Right atrium auricular region (tissue), 2 donors: ENCODE data around the gene FAM83D. TPM values are rescaled to one million over a fixed set of nuclear protein-coding genes. Genes with fewer than 3 reads are reported as not detected.

Experiments used
- DNase-seq: peaks from one replicate; pipeline ENCODE4 v3.0.0-alpha.2; 2019; ENCODE audit warnings: low spot score
- H3K27ac ChIP-seq, 2 donors: fragments of 200-600 bp; sonication (generic); 1 replicate in 1 of 2; 2 replicates in 1 of 2; pipeline ENCODE4 v1.5.1; 2016 to 2019
- H3K27me3 ChIP-seq, 2 donors: fragments of 200-600 bp; sonication (generic); one replicate each; pipeline versions ENCODE4 v1.5.1 to v1.6.0; 2017 to 2019
- H3K36me3 ChIP-seq: fragments of 200-600 bp; sonication (generic); one replicate; pipeline ENCODE4 v1.5.1; 2016
- H3K4me1 ChIP-seq, 2 donors: fragments of 200-600 bp; sonication (generic); one replicate each; pipeline versions ENCODE4 v1.5.1 to v1.6.0; 2017 to 2019
- H3K4me3 ChIP-seq, 2 donors: fragments of 200-600 bp; sonication (generic); 1 replicate in 1 of 2; 2 replicates in 1 of 2; pipeline ENCODE4 v1.5.1; 2017 to 2019; ENCODE audit warnings: mild to moderate bottlenecking in 1 of 2, moderate library complexity in 1 of 2
- H3K9me3 ChIP-seq, 2 donors: fragments of 200-600 bp; sonication (generic); one replicate each; pipeline ENCODE4 v1.5.1; 2019
- total RNA-seq, 2 donors: library from RNA; depleted of rRNA; stranded (reverse); fragments of >200 nt; gene quantifications; one replicate each; pipeline ENCODE4 v1.1.0, GENCODE V29; 2016
- TF ChIP-seq, protein P1 (sequence below), 2 donors: fragments of 200-600 bp; sonication (generic); IDR thresholded peaks; one replicate each; pipeline ENCODE4 v1.5.1; 2019; ENCODE audit warnings: antibody characterized with exemption in 2 of 2

The FAM83D gene
- total RNA-seq, 2 donors from 2014 or later, result 1.1 to 2.2 TPM

DNA sequence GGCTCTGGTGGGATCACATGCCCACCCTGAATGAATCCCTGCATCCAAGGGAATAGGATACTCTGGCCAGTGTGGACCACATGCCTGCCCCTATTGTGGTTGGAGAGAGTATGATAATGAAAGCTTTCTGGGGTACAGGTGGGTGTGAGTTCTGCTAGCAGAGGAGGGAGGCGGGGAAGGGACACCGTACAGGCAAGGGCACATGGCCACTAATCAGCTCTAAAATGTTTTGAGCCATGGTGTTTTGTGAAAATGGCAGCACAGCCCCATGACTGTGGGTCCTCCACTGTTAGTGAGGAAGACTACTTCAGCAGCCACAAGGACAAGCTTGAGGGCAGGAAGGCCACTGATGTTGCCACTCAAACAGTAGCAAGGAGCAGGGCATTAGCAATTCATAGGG lies 24.0 kb downstream of the FAM83D start:
- no peak overlapping the region for H3K4me3 ChIP-seq
- H3K36me3 ChIP-seq, result no peaks in the 10 kb centered on the region
- no peaks in the 10 kb centered on the region for H3K27me3 ChIP-seq
- H3K4me1 ChIP-seq, result no peaks in the 10 kb centered on the region
- H3K27ac ChIP-seq, result no peak overlapping the region
- no peaks in the 10 kb centered on the region for H3K9me3 ChIP-seq
- TF ChIP-seq, protein P1, sequence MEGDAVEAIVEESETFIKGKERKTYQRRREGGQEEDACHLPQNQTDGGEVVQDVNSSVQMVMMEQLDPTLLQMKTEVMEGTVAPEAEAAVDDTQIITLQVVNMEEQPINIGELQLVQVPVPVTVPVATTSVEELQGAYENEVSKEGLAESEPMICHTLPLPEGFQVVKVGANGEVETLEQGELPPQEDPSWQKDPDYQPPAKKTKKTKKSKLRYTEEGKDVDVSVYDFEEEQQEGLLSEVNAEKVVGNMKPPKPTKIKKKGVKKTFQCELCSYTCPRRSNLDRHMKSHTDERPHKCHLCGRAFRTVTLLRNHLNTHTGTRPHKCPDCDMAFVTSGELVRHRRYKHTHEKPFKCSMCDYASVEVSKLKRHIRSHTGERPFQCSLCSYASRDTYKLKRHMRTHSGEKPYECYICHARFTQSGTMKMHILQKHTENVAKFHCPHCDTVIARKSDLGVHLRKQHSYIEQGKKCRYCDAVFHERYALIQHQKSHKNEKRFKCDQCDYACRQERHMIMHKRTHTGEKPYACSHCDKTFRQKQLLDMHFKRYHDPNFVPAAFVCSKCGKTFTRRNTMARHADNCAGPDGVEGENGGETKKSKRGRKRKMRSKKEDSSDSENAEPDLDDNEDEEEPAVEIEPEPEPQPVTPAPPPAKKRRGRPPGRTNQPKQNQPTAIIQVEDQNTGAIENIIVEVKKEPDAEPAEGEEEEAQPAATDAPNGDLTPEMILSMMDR (IDR thresholded peaks at IDR 0.05), result no peak
- DNase-seq, result no peak

DNA sequence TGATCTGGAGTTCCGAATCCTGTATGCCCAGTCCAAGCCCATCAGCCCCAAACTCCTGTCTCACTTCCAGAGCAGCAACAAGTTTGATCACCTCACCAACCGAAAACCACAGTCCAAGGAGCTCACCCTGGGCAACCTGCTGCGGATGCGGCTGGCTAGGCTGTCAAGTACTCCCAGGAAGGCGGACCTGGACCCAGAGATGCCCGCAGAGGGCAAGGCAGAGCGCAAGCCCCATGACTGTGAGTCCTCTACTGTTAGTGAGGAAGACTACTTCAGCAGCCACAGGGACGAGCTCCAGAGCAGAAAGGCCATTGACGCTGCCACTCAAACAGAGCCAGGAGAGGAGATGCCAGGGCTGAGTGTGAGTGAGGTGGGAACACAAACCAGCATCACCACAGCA lies 25.4 kb downstream of the FAM83D start:
- Histone ChIP-seq H3K36me3 (no peaks in the 10 kb centered on the region), H3K27ac (no peak overlapping the region), H3K4me3 (no peak overlapping the region), H3K9me3 (no peaks in the 10 kb centered on the region), H3K27me3 (no peaks in the 10 kb centered on the region), H3K4me1 (no peaks in the 10 kb centered on the region)
- TF ChIP-seq, protein P1 (IDR thresholded peaks at IDR 0.05), result no peak
- no peak for DNase-seq

GRCh38 chr20:38952153-38952552 lies 25.9 kb downstream of the FAM83D start:
- TF ChIP-seq, protein P1 (IDR thresholded peaks at IDR 0.05), result no peak
- Histone ChIP-seq H3K4me3 (no peak overlapping the region), H3K4me1 (no peaks in the 10 kb centered on the region), H3K36me3 (no peaks in the 10 kb centered on the region), H3K27ac (no peak overlapping the region), H3K9me3 (no peaks in the 10 kb centered on the region), H3K27me3 (no peaks in the 10 kb centered on the region)
- no peak for DNase-seq

DNA sequence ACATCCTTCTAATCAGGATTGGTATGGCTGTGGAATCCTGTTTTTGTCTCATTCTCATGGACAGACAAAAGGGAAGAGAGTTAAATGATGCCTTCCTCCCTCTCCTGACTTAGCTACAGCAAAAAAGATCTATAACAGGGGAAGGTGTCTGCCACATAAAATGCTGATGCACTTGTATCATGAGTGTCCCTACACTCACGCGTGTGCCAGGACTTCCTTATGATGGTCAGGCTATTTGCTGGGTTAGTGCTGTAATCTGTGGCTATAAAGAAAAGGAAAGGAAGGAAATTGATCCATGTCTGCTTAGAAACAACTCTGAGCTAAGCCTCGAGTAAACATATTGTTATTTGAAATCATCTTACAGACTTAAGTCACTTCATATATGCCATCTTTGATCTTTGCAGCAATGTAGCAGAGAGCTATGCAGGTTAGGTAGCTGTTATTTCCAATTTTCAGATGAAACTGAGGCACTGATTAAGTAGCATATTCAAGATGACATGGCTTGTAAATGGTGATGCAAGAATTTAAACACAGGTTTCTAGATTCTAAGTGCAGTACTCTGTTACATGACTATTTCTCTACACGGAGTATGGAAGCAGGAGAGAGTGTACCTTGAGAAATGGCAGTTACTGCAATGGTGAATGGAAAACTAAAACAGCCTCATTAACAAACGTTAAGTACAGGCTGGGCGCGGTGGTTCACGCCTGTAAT lies 27.6 kb downstream of the FAM83D start:
- no peaks in the 10 kb centered on the region for H3K4me1 ChIP-seq

GRCh38 chr20:38957235-38957876 lies 31.1 kb downstream of the FAM83D start:
- peaks cover 0 to 7% of the 10 kb centered on the region in 2 donors for H3K4me1 ChIP-seq
- DNase-seq, result no peak
- H3K27me3 ChIP-seq, result no peaks in the 10 kb centered on the region
- no peak overlapping the region for H3K4me3 ChIP-seq
- no peaks in the 10 kb centered on the region for H3K9me3 ChIP-seq
- H3K27ac ChIP-seq, result no peak overlapping the region
- TF ChIP-seq, protein P1 (IDR thresholded peaks at IDR 0.05), result no peak
- H3K36me3 ChIP-seq, result no peaks in the 10 kb centered on the region

More for the DNA sequence above, 27.6 kb downstream of the FAM83D start:
- TF ChIP-seq, protein P1 (IDR thresholded peaks at IDR 0.05), result no peak
- no peak for DNase-seq
- no peaks in the 10 kb centered on the region for H3K36me3 ChIP-seq
- H3K27ac ChIP-seq, result no peak overlapping the region
- H3K27me3 ChIP-seq, result no peaks in the 10 kb centered on the region
- H3K9me3 ChIP-seq, result no peaks in the 10 kb centered on the region
- no peak overlapping the region for H3K4me3 ChIP-seq
